H9 (cell line): Measurements from ENCODE around the gene HNRNPD. TPM values are rescaled to one million over a fixed set of nuclear protein-coding genes. Genes with fewer than 3 reads are reported as not detected.

ENCODE experiments used
- DNase-seq: peaks from one replicate; pipeline ENCODE4 v3.0.0-alpha.2; 2017
- H2AFZ ChIP-seq: one replicate; pipeline ENCODE4 v1.6.1; 2013; ENCODE audit warnings: mild to moderate bottlenecking, low read length, control low read depth, moderate library complexity
- H2AK5ac ChIP-seq: 2 replicates; pipeline ENCODE4 v1.6.1; 2013; ENCODE audit warnings: low read length, control low read depth, mixed read lengths; ENCODE audit not compliant: insufficient read length
- H2BK120ac ChIP-seq: one replicate; pipeline ENCODE4 v1.6.1; 2013; ENCODE audit warnings: low read depth, mild to moderate bottlenecking, low read length, control low read depth, inconsistent platforms; ENCODE audit not compliant: poor library complexity, severe bottlenecking
- H2BK12ac ChIP-seq: 2 replicates; pipeline ENCODE4 v1.6.1; 2013; ENCODE audit warnings: low read length, control low read depth, mixed read lengths, low read depth; ENCODE audit not compliant: insufficient read length
- H2BK15ac ChIP-seq: 2 replicates; pipeline ENCODE4 v1.6.1; 2013; ENCODE audit warnings: low read depth, low read length, control low read depth
- H2BK20ac ChIP-seq: one replicate; pipeline ENCODE4 v1.6.1; 2013; ENCODE audit warnings: low read depth, mild to moderate bottlenecking, low read length, control low read depth, inconsistent platforms; ENCODE audit not compliant: poor library complexity, severe bottlenecking
- H2BK5ac ChIP-seq: 2 replicates; pipeline ENCODE4 v1.6.1; 2013; ENCODE audit warnings: low read length, control low read depth, mixed read lengths; ENCODE audit not compliant: insufficient read length
- H3K14ac ChIP-seq: 2 replicates; pipeline ENCODE4 v1.6.1; 2013; ENCODE audit warnings: low read length, control low read depth; ENCODE audit not compliant: insufficient read depth
- H3K18ac ChIP-seq: 2 replicates; pipeline ENCODE4 v1.6.1; 2013; ENCODE audit warnings: low read depth, mild to moderate bottlenecking, mixed read lengths, low read length, control low read depth; ENCODE audit not compliant: insufficient read length
- H3K23ac ChIP-seq: 2 replicates; pipeline ENCODE4 v1.6.1; 2013; ENCODE audit warnings: low read length, control low read depth, mixed read lengths, low read depth; ENCODE audit not compliant: insufficient read length
- H3K23me2 ChIP-seq: 2 replicates; pipeline ENCODE4 v1.6.1; 2013; ENCODE audit warnings: low read depth, mild to moderate bottlenecking, mixed read lengths, low read length, control low read depth; ENCODE audit not compliant: insufficient read length, poor library complexity, severe bottlenecking
- H3K27ac ChIP-seq: 2 replicates; pipeline ENCODE4 v1.5.1; 2013; ENCODE audit warnings: low read length, control low read depth, mixed read lengths, low read depth; ENCODE audit not compliant: insufficient read length
- H3K27me3 ChIP-seq: 2 replicates; pipeline ENCODE4 v1.6.1; 2013; ENCODE audit warnings: low read length, control low read depth, inconsistent platforms; ENCODE audit not compliant: insufficient read depth
- H3K4ac ChIP-seq: 2 replicates; pipeline ENCODE4 v1.6.1; 2013; ENCODE audit warnings: low read depth, mild to moderate bottlenecking, control low read depth, inconsistent platforms, low read length, moderate library complexity
- H3K4me1 ChIP-seq: 2 replicates; pipeline ENCODE4 v1.6.1; 2013; ENCODE audit warnings: low read length, control low read depth, inconsistent platforms; ENCODE audit not compliant: insufficient read depth
- H3K4me2 ChIP-seq: 2 replicates; pipeline ENCODE4 v1.6.1; 2013; ENCODE audit warnings: low read length, control low read depth, mixed read lengths; ENCODE audit not compliant: insufficient read length, insufficient read depth
- H3K56ac ChIP-seq: 2 replicates; pipeline ENCODE4 v1.6.1; 2013; ENCODE audit warnings: low read depth, mild to moderate bottlenecking, mixed read lengths, low read length, control low read depth; ENCODE audit not compliant: insufficient read length
- H3K79me1 ChIP-seq: 2 replicates; pipeline ENCODE4 v1.6.1; 2013; ENCODE audit warnings: low read depth, mild to moderate bottlenecking, moderate library complexity, low read length, control low read depth, inconsistent platforms; ENCODE audit not compliant: insufficient read depth, poor library complexity, severe bottlenecking
- H3K79me2 ChIP-seq: 2 replicates; pipeline ENCODE4 v1.6.1; 2013; ENCODE audit warnings: low read length, control low read depth, inconsistent platforms; ENCODE audit not compliant: insufficient read depth
- H3K9ac ChIP-seq: 2 replicates; pipeline ENCODE4 v1.6.1; 2013; ENCODE audit warnings: low read length, control low read depth, mixed read lengths; ENCODE audit not compliant: insufficient read length; ENCODE audit errors: extremely low read depth
- H3K9me3 ChIP-seq: one replicate; pipeline ENCODE4 v1.6.1; 2013; ENCODE audit warnings: low read depth, low read length, inconsistent platforms; ENCODE audit not compliant: control insufficient read depth
- H3T11ph ChIP-seq: one replicate; pipeline ENCODE4 v1.6.1; 2013; ENCODE audit warnings: mild to moderate bottlenecking, low read length, control low read depth, inconsistent platforms
- H4K20me1 ChIP-seq: one replicate; pipeline ENCODE4 v1.6.1; 2013; ENCODE audit not compliant: control insufficient read depth, insufficient read length, insufficient read depth
- H4K5ac ChIP-seq: 2 replicates; pipeline ENCODE4 v1.6.1; 2013; ENCODE audit warnings: low read depth, mild to moderate bottlenecking, mixed read lengths, low read length, control low read depth; ENCODE audit not compliant: insufficient read length
- H4K8ac ChIP-seq: replicated peaks from 2 replicates; pipeline ENCODE4 v1.6.1; 2013; ENCODE audit warnings: low read length, control low read depth, mixed read lengths, low read depth; ENCODE audit not compliant: insufficient read length
- H4K91ac ChIP-seq: 2 replicates; pipeline ENCODE4 v1.6.1; 2013; ENCODE audit warnings: low read depth, mild to moderate bottlenecking, moderate library complexity, mixed read lengths, low read length, control low read depth; ENCODE audit not compliant: insufficient read length
- H3K27ac Mint-ChIP-seq, 3 experiments: 2 replicates in 2 of 3; 3 replicates in 1 of 3; pipeline ENCODE4 v1.8.0; 2020 to 2021; ENCODE audit warnings: mixed read lengths in 3 of 3, mild to moderate bottlenecking in 1 of 3, moderate library complexity in 1 of 3
- H3K27me3 Mint-ChIP-seq: 2 replicates; pipeline ENCODE4 v1.8.0; 2021; ENCODE audit warnings: low read depth, mild to moderate bottlenecking, moderate library complexity, mixed read lengths
- H3K36me3 Mint-ChIP-seq, 3 experiments: 2 replicates in 2 of 3; 3 replicates in 1 of 3; pipeline ENCODE4 v1.8.0; 2020 to 2021; ENCODE audit warnings: low read depth in 3 of 3, mixed read lengths in 3 of 3; ENCODE audit not compliant: insufficient read depth in 1 of 3
- H3K4me1 Mint-ChIP-seq, 2 experiments: 2 replicates each; pipeline ENCODE4 v1.8.0; 2020; ENCODE audit warnings: mixed read lengths in 2 of 2
- H3K4me3 Mint-ChIP-seq, 2 experiments: 2 replicates in 1 of 2; 3 replicates in 1 of 2; pipeline ENCODE4 v1.8.0; 2020 to 2021; ENCODE audit warnings: mild to moderate bottlenecking in 2 of 2, mixed read lengths in 2 of 2, moderate library complexity in 1 of 2
- H3K9me3 Mint-ChIP-seq, 2 experiments: 2 replicates in 1 of 2; 3 replicates in 1 of 2; pipeline ENCODE4 v1.8.0; 2020; ENCODE audit warnings: mild to moderate bottlenecking in 2 of 2, mixed read lengths in 2 of 2, moderate library complexity in 1 of 2
- CTCF ChIP-seq: fragments of 200-600 bp; sonication (generic); conservative IDR thresholded peaks from 3 replicates; pipeline ENCODE4 v1.8.0; 2021; ENCODE audit warnings: antibody characterized with exemption, mild to moderate bottlenecking
- WGBS: extraction: QIAGEN DNeasy Blood & Tissue Kit; methylation state at CpG from one replicate; pipeline ENCODE4 v1.1.7; 2013; ENCODE audit warnings: missing lambda C conversion rate, low lambda C conversion rate, mixed read lengths; ENCODE audit not compliant: insufficient read length; ENCODE audit errors: extremely low coverage; 5-methylcytosine and 5-hydroxymethylcytosine counted together
- total RNA-seq: library from RNA; stranded (reverse); gene quantifications from 2 replicates; pipeline ENCODE4 v1.2.1, GENCODE V29; 2021

The HNRNPD gene
- total RNA-seq, 1 experiment from 2014 or later = 611 TPM

DNA sequence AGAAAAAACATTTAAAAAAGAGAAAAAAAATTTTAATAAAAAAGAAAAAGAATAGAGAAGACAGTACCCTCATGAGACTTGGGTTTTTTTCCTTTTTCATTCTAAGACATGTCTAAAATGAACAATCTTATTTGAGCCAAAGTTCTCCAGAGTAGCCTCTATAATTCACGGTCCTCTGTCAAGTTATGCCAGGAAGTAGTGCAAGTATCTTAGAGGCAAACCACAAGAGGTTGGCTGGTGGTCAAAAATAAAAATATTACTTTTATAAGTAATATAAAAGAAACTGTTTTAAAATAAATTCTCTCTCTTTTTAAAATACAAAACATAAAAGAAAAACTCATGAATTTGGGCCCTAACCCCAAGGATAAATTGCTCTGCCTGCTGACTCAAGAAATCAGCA is 29.9 kb upstream of the HNRNPD start:
- H3K23me2 ChIP-seq = no peaks in the 10 kb centered on the region
- Mint-ChIP-seq H3K36me3 (no peaks in the 10 kb centered on the region), H3K27me3 (no peaks in the 10 kb centered on the region)

More for the DNA sequence above, 29.9 kb upstream of the HNRNPD start:
- Histone ChIP-seq H3K4me1 (no peaks in the 10 kb centered on the region), H2BK20ac (no peak overlapping the region), H3K27me3 (no peaks in the 10 kb centered on the region), H3K79me2 (no peaks in the 10 kb centered on the region), H2BK120ac (no peak overlapping the region), H4K5ac (no peak overlapping the region), H4K91ac (no peak overlapping the region), H3K9ac (no peak overlapping the region), H4K20me1 (no peaks in the 10 kb centered on the region), H2BK5ac (no peak overlapping the region), H4K8ac (no peak overlapping the region), H3K4me2 (no peak overlapping the region), H3K56ac (no peak overlapping the region), H2AFZ (no peak overlapping the region), H3K27ac (no peak overlapping the region), H2BK12ac (no peak overlapping the region), H3K14ac (no peak overlapping the region), H3K79me1 (no peaks in the 10 kb centered on the region), H3K9me3 (no peaks in the 10 kb centered on the region), H2AK5ac (no peak overlapping the region), H2BK15ac (no peak overlapping the region), H3T11ph (no peak overlapping the region), H3K18ac (no peak overlapping the region), H3K23ac (no peak overlapping the region), H3K4ac (no peak overlapping the region)
- no CpG with 5 or more reads among the region's 1 CpG for WGBS
- DNase-seq = no peak
- Mint-ChIP-seq H3K9me3 (no peaks in the 10 kb centered on the region; a peak in 1 of 5 replicates), H3K27ac (no peak overlapping the region), H3K4me1 (no peaks in the 10 kb centered on the region), H3K4me3 (no peak overlapping the region)
- no peak for TF ChIP-seq CTCF
